GM19467 (cell line): Measurements from ENCODE around the gene IDI2.
"Not testable (repeated sequence)": the region's sequence is repeated elsewhere in the genome, so short reads cannot be mapped to it uniquely, and the experiment has no call there.

Source experiments
- ATAC-seq: cut with Tn5 transposase; IDR thresholded peaks from one replicate; pipeline ENCODE4 v1.9.1; 2021; ENCODE audit warnings: mild to moderate bottlenecking, moderate library complexity; ENCODE audit not compliant: unreplicated experiment

Gene IDI2

GRCh38 chr10:1009947-1010346 lies 15.7 kb downstream of the IDI2 start:
- not testable (repeated sequence) for ATAC-seq

GRCh38 chr10:1009071-1009494 lies 16.6 kb downstream of the IDI2 start:
- no peak for ATAC-seq

- ATAC-seq, result no peak
Observed at GRCh38 chr10:1007583-1007982, 18.1 kb downstream of the IDI2 start.

- no peak for ATAC-seq
Observed at GRCh38 chr10:1006573-1006972, 19.1 kb downstream of the IDI2 start.

- no peak for ATAC-seq
Observed at GRCh38 chr10:1003884-1004670, 21.6 kb downstream of the IDI2 start.

- no peak for ATAC-seq
Observed at GRCh38 chr10:1002425-1003006, 23.1 kb downstream of the IDI2 start.

GRCh38 chr10:997266-998022 lies 28.2 kb downstream of the IDI2 start:
- ATAC-seq, result no peak

- ATAC-seq, result no peak
Observed at GRCh38 chr10:996031-996430, 29.6 kb downstream of the IDI2 start.

- no peak for ATAC-seq
Observed at GRCh38 chr10:995559-995926, 30.1 kb downstream of the IDI2 start.

- no peak for ATAC-seq
Observed at GRCh38 chr10:994836-995558, 30.7 kb downstream of the IDI2 start.

- ATAC-seq, result no peak
Observed at GRCh38 chr10:992871-993270, 32.8 kb downstream of the IDI2 start.

GRCh38 chr10:992467-992866 lies 33.2 kb downstream of the IDI2 start:
- no peak for ATAC-seq

GRCh38 chr10:990808-991207 lies 34.9 kb downstream of the IDI2 start:
- ATAC-seq, result no peak

- peak; percentile 9 for ATAC-seq
Observed at GRCh38 chr10:988667-989545, 36.8 kb downstream of the IDI2 start.

- ATAC-seq, result peak; percentile 93
Observed at GRCh38 chr10:987870-988666, 37.6 kb downstream of the IDI2 start, which contains the start of gene GTPBP4. TSS of gene GTPBP4 (plus strand) at chr10:988434. CDS start at chr10:988480, 46 bp downstream.

- no peak for ATAC-seq
Observed at GRCh38 chr10:987620-987869, 38.1 kb downstream of the IDI2 start.

- no peak for ATAC-seq
Observed at GRCh38 chr10:986881-987619, 38.6 kb downstream of the IDI2 start.

GRCh38 chr10:986137-986825 lies 39.4 kb downstream of the IDI2 start:
- no peak for ATAC-seq
